H1 (cell line): ENCODE data around the gene HOXB3. TPM values are rescaled to one million over a fixed set of nuclear protein-coding genes. Genes with fewer than 3 reads are reported as not detected.

ENCODE experiments used
- CTCF ChIA-PET: fragments of 300-600 bp; sonication (Branson Sonifier 250); formaldehyde crosslinking; loops from one replicate; lab custom pipeline; 2021; ENCODE audit not compliant: partially characterized antibody; lab: Charles Lee
- POLR2A ChIA-PET: fragments of 300-600 bp; sonication (Branson Sonifier 250); formaldehyde crosslinking; loops from one replicate; lab custom pipeline; 2021; ENCODE audit warnings: inconsistent platforms; ENCODE audit not compliant: partially characterized antibody; lab: Charles Lee
- DNase-seq, 2 experiments: peaks; one replicate each; pipeline versions ENCODE4 v3.0.0 to v3.0.0-alpha.2; 2010 to 2022; ENCODE audit warnings: low spot score in 2 of 2, low read depth in 1 of 2, mixed read lengths in 1 of 2
- FAIRE-seq: peaks from 2 replicates; lab custom pipeline; 2011; peaks lifted over from hg19 to GRCh38; lab: Jason Lieb, UNC
- H2AFZ ChIP-seq: 2 replicates; pipeline ENCODE4 v1.8.1; 2012; ENCODE audit warnings: low read length, inconsistent platforms
- H2AK5ac ChIP-seq: 2 replicates; pipeline ENCODE4 v1.6.1; 2013; ENCODE audit warnings: low read depth, low read length
- H2BK120ac ChIP-seq: replicated peaks from 2 replicates; pipeline ENCODE3; 2013; ENCODE audit warnings: low read depth, low read length, inconsistent platforms
- H2BK12ac ChIP-seq: 2 replicates; pipeline ENCODE4 v1.6.1; 2013; ENCODE audit warnings: low read depth, low read length
- H2BK15ac ChIP-seq: 2 replicates; pipeline ENCODE4 v1.6.1; 2013; ENCODE audit warnings: low read length
- H2BK20ac ChIP-seq: 2 replicates; pipeline ENCODE4 v1.6.1; 2013; ENCODE audit warnings: low read length
- H2BK5ac ChIP-seq: 2 replicates; pipeline ENCODE4 v1.6.1; 2013; ENCODE audit warnings: low read depth, low read length
- H3K14ac ChIP-seq: 2 replicates; pipeline ENCODE4 v1.6.1; 2013; ENCODE audit warnings: inconsistent platforms; ENCODE audit not compliant: insufficient read length
- H3K18ac ChIP-seq: 2 replicates; pipeline ENCODE4 v1.6.1; 2013; ENCODE audit warnings: low read length; ENCODE audit errors: extremely low read depth
- H3K23ac ChIP-seq: 2 replicates; pipeline ENCODE4 v1.6.1; 2013; ENCODE audit warnings: inconsistent platforms; ENCODE audit not compliant: insufficient read length
- H3K23me2 ChIP-seq: 2 replicates; pipeline ENCODE4 v1.6.1; 2013; ENCODE audit warnings: low read depth, low read length
- H3K27ac ChIP-seq: 2 replicates; pipeline ENCODE4 v1.6.1; 2011; ENCODE audit warnings: low read depth, low read length, inconsistent platforms
- H3K27me3 ChIP-seq, 4 experiments: replicated peaks in 1 of 4; 1 replicate in 1 of 4; 2 replicates in 3 of 4; pipeline versions ENCODE4 v1.6.1 to v1.8.1; 2011 to 2013; ENCODE audit warnings: low read length in 3 of 4, mild to moderate bottlenecking in 3 of 4, inconsistent platforms in 2 of 4, mixed read lengths in 2 of 4, moderate library complexity in 1 of 4; ENCODE audit not compliant: control insufficient read depth in 3 of 4, insufficient read depth in 3 of 4; ENCODE audit errors: extremely low read depth in 1 of 4
- H3K36me3 ChIP-seq, 4 experiments: 2 replicates each; pipeline versions ENCODE4 v1.6.1 to v1.8.1; 2011 to 2013; ENCODE audit warnings: mild to moderate bottlenecking in 4 of 4, low read length in 3 of 4, moderate library complexity in 2 of 4, control low read depth in 1 of 4, inconsistent platforms in 1 of 4; ENCODE audit not compliant: insufficient read depth in 4 of 4, control insufficient read depth in 2 of 4
- H3K4ac ChIP-seq: replicated peaks from 2 replicates; pipeline ENCODE3; 2013; ENCODE audit warnings: low read length, low read depth, mixed read lengths, inconsistent platforms; ENCODE audit not compliant: insufficient read length
- H3K4me1 ChIP-seq, 4 experiments: replicated peaks in 1 of 4; 1 replicate in 1 of 4; 2 replicates in 3 of 4; pipeline versions ENCODE4 v1.6.1 to v1.8.1; 2011 to 2013; ENCODE audit warnings: low read length in 3 of 4, inconsistent platforms in 2 of 4, mixed read lengths in 1 of 4; ENCODE audit not compliant: insufficient read depth in 4 of 4, control insufficient read depth in 3 of 4
- H3K4me2 ChIP-seq, 2 experiments: 2 replicates each; pipeline versions ENCODE4 v1.6.1 to v1.8.1; 2011 to 2013; ENCODE audit warnings: low read depth in 2 of 2, low read length in 2 of 2, control low read depth in 1 of 2, inconsistent platforms in 1 of 2, mild to moderate bottlenecking in 1 of 2; ENCODE audit not compliant: insufficient read depth in 1 of 2
- H3K4me3 ChIP-seq, 4 experiments: fragments of 200-600, 300-600 bp in 1 of 4; sonication (generic), shearing (Covaris generic), sonication (Bioruptor Twin) in 1 of 4; 2 replicates each; pipeline versions ENCODE4 v1.5.1 to v1.8.1; 2011 to 2016; ENCODE audit warnings: low read length in 4 of 4, low read depth in 3 of 4, control low read depth in 2 of 4, inconsistent platforms in 2 of 4, mild to moderate bottlenecking in 2 of 4, mixed read lengths in 1 of 4, moderate library complexity in 1 of 4; ENCODE audit not compliant: insufficient read depth in 2 of 4; ENCODE audit errors: extremely low read depth in 1 of 4
- H3K56ac ChIP-seq: replicated peaks from 2 replicates; pipeline ENCODE3; 2013; ENCODE audit warnings: low read depth, mild to moderate bottlenecking, mixed read lengths, low read length, inconsistent platforms; ENCODE audit not compliant: insufficient read length
- H3K79me1 ChIP-seq: 2 replicates; pipeline ENCODE4 v1.6.1; 2013; ENCODE audit warnings: low read depth, low read length, control low read depth
- H3K79me2 ChIP-seq, 2 experiments: 2 replicates each; pipeline versions ENCODE4 v1.6.1 to v1.8.1; 2012 to 2013; ENCODE audit warnings: low read length in 2 of 2, mild to moderate bottlenecking in 2 of 2, inconsistent platforms in 1 of 2; ENCODE audit not compliant: insufficient read depth in 2 of 2, control insufficient read depth in 1 of 2
- H3K9ac ChIP-seq, 4 experiments: replicated peaks in 1 of 4; 1 replicate in 1 of 4; 2 replicates in 3 of 4; pipeline versions ENCODE4 v1.6.1 to v1.8.1; 2011 to 2013; ENCODE audit warnings: low read depth in 3 of 4, low read length in 3 of 4, control low read depth in 2 of 4, mild to moderate bottlenecking in 2 of 4, moderate library complexity in 2 of 4, inconsistent platforms in 1 of 4; ENCODE audit errors: extremely low read depth in 1 of 4
- H3K9me3 ChIP-seq, 2 experiments: 2 replicates each; pipeline versions ENCODE4 v1.6.1 to v1.8.1; 2012 to 2013; ENCODE audit warnings: mild to moderate bottlenecking in 2 of 2, moderate library complexity in 2 of 2, control low read depth in 1 of 2, inconsistent platforms in 1 of 2, low read depth in 1 of 2, low read length in 1 of 2, mixed read lengths in 1 of 2; ENCODE audit not compliant: insufficient read depth in 2 of 2
- H4K20me1 ChIP-seq, 2 experiments: replicated peaks in 1 of 2; 2 replicates each; pipeline versions ENCODE3 to v1.8.1; 2011 to 2013; ENCODE audit warnings: inconsistent platforms in 2 of 2, low read length in 2 of 2, mild to moderate bottlenecking in 1 of 2; ENCODE audit not compliant: insufficient read depth in 2 of 2, control insufficient read depth in 1 of 2
- H4K5ac ChIP-seq: 2 replicates; pipeline ENCODE4 v1.6.1; 2013; ENCODE audit warnings: low read length, low read depth, mixed read lengths, inconsistent platforms; ENCODE audit not compliant: insufficient read length
- H4K8ac ChIP-seq: 2 replicates; pipeline ENCODE4 v1.8.0; 2013; ENCODE audit warnings: mild to moderate bottlenecking, moderate library complexity, low read length, inconsistent platforms; ENCODE audit not compliant: insufficient read depth; ENCODE audit errors: extremely low read depth
- H4K91ac ChIP-seq: replicated peaks from 2 replicates; pipeline ENCODE3; 2013; ENCODE audit warnings: low read length, mixed read lengths, inconsistent platforms; ENCODE audit not compliant: insufficient read length
- CHD1 ChIP-seq: IDR thresholded peaks from 2 replicates; pipeline ENCODE4 v1.6.1; 2012; ENCODE audit warnings: low read depth, low read length, improper control_type of control experiment
- HDAC6 ChIP-seq: IDR thresholded peaks from one replicate; pipeline ENCODE4 v1.7.1; 2012; ENCODE audit warnings: low read depth, mild to moderate bottlenecking, inconsistent platforms, low read length, moderate library complexity
- RAD21 ChIP-seq, 2 experiments: IDR thresholded peaks in 1 of 2; conservative IDR thresholded peaks in 1 of 2; 2 replicates each; pipeline ENCODE4 v1.6.1; 2011; ENCODE audit warnings: low read depth in 2 of 2, low read length in 2 of 2, improper control_type of control experiment in 1 of 2, inconsistent platforms in 1 of 2, mild to moderate bottlenecking in 1 of 2, moderate library complexity in 1 of 2
- RNF2 ChIP-seq: fragments of 200-900, 300-1000 bp; sonication (generic); IDR thresholded peaks from 2 replicates; pipeline ENCODE4 v1.7.1; 2016; ENCODE audit warnings: borderline replicate concordance, low read depth, mild to moderate bottlenecking, antibody characterized with exemption, low read length; ENCODE audit not compliant: poor library complexity, severe bottlenecking; ENCODE audit errors: missing control alignments
- WGBS, 2 experiments: shearing (Covaris generic) in 1 of 2; methylation state at CpG; one replicate each; pipeline versions ENCODE4 v1.1.6 to v1.1.7; 2013 to 2015; ENCODE audit warnings: low lambda C conversion rate in 2 of 2, mixed read lengths in 2 of 2, inconsistent platforms in 1 of 2, low coverage in 1 of 2, missing lambda C conversion rate in 1 of 2; ENCODE audit not compliant: insufficient replicate concordance in 2 of 2, insufficient coverage in 1 of 2, insufficient read length in 1 of 2; ENCODE audit errors: extremely low coverage in 1 of 2, missing lambda C conversion rate in 1 of 2; 5-methylcytosine and 5-hydroxymethylcytosine counted together
- polyA plus RNA-seq, 7 experiments: library from polyadenylated mRNA; depleted of rRNA in 3 of 7; stranded (reverse) in 5 of 7; unstranded in 2 of 7; fragments of >200 nt in 5 of 7; fragments of 200-250 nt in 2 of 7; gene quantifications; 1 replicate in 5 of 7; 2 replicates in 1 of 7; 4 replicates in 1 of 7; pipeline versions ENCODE4 v1.2.1 to v1.2.3, GENCODE V29; 2011 to 2013; ENCODE audit warnings: missing spikeins in 2 of 7, mixed read lengths in 2 of 7
- total RNA-seq: library from RNA; stranded (reverse); fragmentation: NEBNext Ultra II Directional; extraction: Animal tissue kit (Norgen Biotek cat#: 25700); gene quantifications from 2 replicates; pipeline ENCODE4 v1.2.1, GENCODE V29; 2021
- TF ChIP-seq, protein P1 (sequence below), 3 experiments: IDR thresholded peaks; 1 replicate in 2 of 3; 2 replicates in 1 of 3; pipeline versions ENCODE4 v1.5.1 to v1.6.1; 2011; ENCODE audit warnings: low read length in 3 of 3, mild to moderate bottlenecking in 3 of 3, inconsistent platforms in 2 of 3, low read depth in 1 of 3, moderate library complexity in 1 of 3; ENCODE audit not compliant: insufficient read depth in 1 of 3; ENCODE audit errors: control extremely low read depth in 1 of 3

The HOXB3 gene
- total and polyA plus RNA-seq, 2 of the 8 experiments (the other 6 are each of a cell fraction or from before 2014, with no cell fraction given) = not detected

DNA sequence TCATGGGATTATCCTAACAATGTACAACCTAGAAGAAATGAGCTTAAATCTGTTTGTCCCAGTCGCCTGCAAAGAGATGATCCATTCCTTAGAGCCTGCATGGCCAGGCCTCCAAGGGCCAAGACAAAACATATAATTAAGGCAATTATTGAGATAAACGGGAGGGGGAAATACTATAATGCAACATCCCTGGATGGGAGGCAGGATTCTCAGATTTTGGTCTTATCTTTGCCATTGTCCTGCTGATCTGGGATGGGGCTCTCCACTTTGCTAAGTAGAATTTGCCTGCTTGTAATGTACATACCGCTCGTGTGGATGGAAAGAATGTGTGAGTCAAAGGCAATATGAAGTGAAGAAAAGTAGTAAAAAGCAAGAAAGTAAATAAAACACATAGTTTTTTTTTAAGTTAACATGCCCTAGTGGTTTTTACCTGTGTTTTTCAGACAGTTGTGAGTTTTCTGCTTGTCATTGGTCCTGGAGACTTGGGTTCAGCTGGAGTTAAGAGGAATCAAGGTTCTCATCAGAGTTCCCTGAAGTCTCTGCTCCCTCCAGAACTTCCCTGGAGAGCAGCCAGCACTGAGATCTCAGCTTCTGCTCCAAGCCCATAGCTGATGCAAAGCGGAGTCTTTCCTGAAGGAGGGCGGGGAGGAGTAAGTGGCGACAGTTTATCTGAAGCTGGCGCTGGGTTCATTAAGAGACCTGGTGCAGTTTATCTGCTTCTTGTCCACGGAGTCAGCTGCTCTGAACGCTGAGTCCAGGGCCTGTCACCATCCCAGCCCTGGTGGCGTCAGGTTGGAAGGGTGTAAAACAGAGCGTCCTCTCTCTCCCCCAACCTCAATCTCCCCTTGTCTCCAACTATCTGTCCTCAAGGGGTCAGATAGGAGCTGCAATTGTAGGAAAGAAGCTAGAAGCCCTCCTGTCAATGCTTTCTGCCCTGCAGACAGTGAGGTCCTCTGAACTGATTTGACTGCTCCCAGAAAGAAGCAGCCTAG lies 89.3 kb downstream of the HOXB3 start:
- no peak overlapping the region for H4K8ac ChIP-seq
- H2BK20ac ChIP-seq = no peak overlapping the region
- WGBS, 2 experiments = 73% methylated on average over 12 of the region's 12 CpGs; no CpG with 5 or more reads in 1 of the 2 experiments
- no peaks in the 10 kb centered on the region for H3K36me3 ChIP-seq
- H3K79me1 ChIP-seq = no peaks in the 10 kb centered on the region
- ChIA-PET POLR2A (interaction anchor here (1.0 to 1.6 kb wide), 2 partner anchors 9 to 17 kb away, joined by 3 read pairs; no protein-coding TSS in a partner anchor), CTCF (interaction anchor here (0.6 to 4.4 kb wide), 25 partner anchors 8 to 94 kb away, joined by 3 to 34 read pairs (median 4); partner anchors contain the start of genes HOXB1 and HOXB5)
- no peak overlapping the region for H2AFZ ChIP-seq
- H3K56ac ChIP-seq = no peak overlapping the region
- no peaks in the 10 kb centered on the region for H3K79me2 ChIP-seq
- peaks cover 0 to 4% (median 2%) of the 10 kb centered on the region in 4 experiments; a peak in 4 of 7 replicates for H3K4me1 ChIP-seq
- H3K18ac ChIP-seq = no peak overlapping the region
- H2BK5ac ChIP-seq = no peak overlapping the region
- H3K27me3 ChIP-seq = peaks cover 0 to 18% (median 13%) of the 10 kb centered on the region in 4 experiments; a peak in 5 of 7 replicates
- H3K23me2 ChIP-seq = no peaks in the 10 kb centered on the region
- no peak overlapping the region for H2BK12ac ChIP-seq
- H4K91ac ChIP-seq = no peak overlapping the region
- no peak overlapping the region for H3K4me3 ChIP-seq
- no peaks in the 10 kb centered on the region for H4K20me1 ChIP-seq
- no peak overlapping the region for H2BK120ac ChIP-seq
- no peak overlapping the region for H4K5ac ChIP-seq
- FAIRE-seq = peak; percentile 62
- H3K9me3 ChIP-seq = no peaks in the 10 kb centered on the region
- no peak overlapping the region for H3K4ac ChIP-seq
- no peak for DNase-seq
- H2BK15ac ChIP-seq = no peak overlapping the region
- H3K4me2 ChIP-seq = no peak overlapping the region
- H3K23ac ChIP-seq = no peak overlapping the region
- H3K27ac ChIP-seq = no peak overlapping the region
- no peak overlapping the region for H2AK5ac ChIP-seq
- no peak overlapping the region for H3K9ac ChIP-seq
- H3K14ac ChIP-seq = no peak overlapping the region
- TF ChIP-seq CHD1 (no peak), HDAC6 (no peak), RAD21 (IDR thresholded peaks at IDR 0.05 in 1 of 2, conservative IDR thresholded peaks at IDR 0.05 in 1 of 2; ENCODE audit: low read depth in 2 of 2, low read length in 2 of 2) (peak; percentile 71 to 78), RNF2 (no peak)
- TF ChIP-seq, protein P1, sequence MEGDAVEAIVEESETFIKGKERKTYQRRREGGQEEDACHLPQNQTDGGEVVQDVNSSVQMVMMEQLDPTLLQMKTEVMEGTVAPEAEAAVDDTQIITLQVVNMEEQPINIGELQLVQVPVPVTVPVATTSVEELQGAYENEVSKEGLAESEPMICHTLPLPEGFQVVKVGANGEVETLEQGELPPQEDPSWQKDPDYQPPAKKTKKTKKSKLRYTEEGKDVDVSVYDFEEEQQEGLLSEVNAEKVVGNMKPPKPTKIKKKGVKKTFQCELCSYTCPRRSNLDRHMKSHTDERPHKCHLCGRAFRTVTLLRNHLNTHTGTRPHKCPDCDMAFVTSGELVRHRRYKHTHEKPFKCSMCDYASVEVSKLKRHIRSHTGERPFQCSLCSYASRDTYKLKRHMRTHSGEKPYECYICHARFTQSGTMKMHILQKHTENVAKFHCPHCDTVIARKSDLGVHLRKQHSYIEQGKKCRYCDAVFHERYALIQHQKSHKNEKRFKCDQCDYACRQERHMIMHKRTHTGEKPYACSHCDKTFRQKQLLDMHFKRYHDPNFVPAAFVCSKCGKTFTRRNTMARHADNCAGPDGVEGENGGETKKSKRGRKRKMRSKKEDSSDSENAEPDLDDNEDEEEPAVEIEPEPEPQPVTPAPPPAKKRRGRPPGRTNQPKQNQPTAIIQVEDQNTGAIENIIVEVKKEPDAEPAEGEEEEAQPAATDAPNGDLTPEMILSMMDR (IDR thresholded peaks at IDR 0.05; ENCODE audit: control extremely low read depth in 1 of 3, insufficient read depth in 1 of 3, low read depth in 1 of 3, low read length in 3 of 3) = peak in 2 of 3 experiments; percentile 60 to 66; a peak in 3 of 4 replicates
